ENCODE measurements around the gene C4orf54.

The C4orf54 gene

GRCh38 chr4:99610605-99611175 lies 46.9 kb downstream of the C4orf54 start:
- Histone ChIP-seq H3K4me2 (ENCODE audit: low read length) (no peak overlapping the region), H3K4me3 (ENCODE audit: low read length) (no peak overlapping the region), H3K36me3 (replicated peaks; ENCODE audit: low read depth, low read length) (no peaks in the 10 kb centered on the region), H2AFZ (ENCODE audit: low read depth, low read length) (no peak overlapping the region), H4K20me1 (ENCODE audit: insufficient read depth, low read length) (no peaks in the 10 kb centered on the region), H3K9ac (ENCODE audit: low read length) (no peak overlapping the region), H3K4me1 (ENCODE audit: low read length) (no peaks in the 10 kb centered on the region), H3K9me3 (ENCODE audit: insufficient read depth, low read length) (no peaks in the 10 kb centered on the region), H3K27me3 (ENCODE audit: low read depth, low read length) (no peaks in the 10 kb centered on the region), H3K79me2 (ENCODE audit: low read length) (no peaks in the 10 kb centered on the region), H3K27ac (ENCODE audit: low read length) (no peak overlapping the region)
- TF ChIP-seq CTCF (IDR thresholded peaks at IDR 0.05; ENCODE audit: low read depth, low read length) (no peak), EZH2phosphoT487 (IDR thresholded peaks at IDR 0.05; ENCODE audit: low read depth) (no peak)

DNA sequence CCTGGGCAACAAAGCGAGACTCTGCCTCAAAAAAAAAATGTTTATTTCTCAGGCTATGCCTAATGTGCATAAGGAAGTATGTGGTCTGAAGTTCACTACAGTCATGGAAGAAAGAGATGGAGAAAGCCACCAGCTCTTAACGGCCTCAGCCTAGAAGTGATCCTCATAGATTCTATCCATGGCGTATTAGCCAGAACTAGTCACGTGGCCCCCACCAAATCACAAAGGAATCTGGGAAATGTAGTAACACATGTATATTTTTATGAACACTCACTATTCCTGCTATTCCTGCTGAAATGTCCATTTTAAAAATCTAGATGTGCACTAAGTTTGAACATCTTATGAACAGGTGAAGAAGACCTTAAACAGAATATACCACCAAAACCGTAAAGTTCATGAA lies 49.2 kb downstream of the C4orf54 start:
- TF ChIP-seq CTCF (IDR thresholded peaks at IDR 0.05; ENCODE audit: low read depth, low read length) (no peak), EZH2phosphoT487 (IDR thresholded peaks at IDR 0.05; ENCODE audit: low read depth) (no peak)
- H3K4me3 ChIP-seq (ENCODE audit: low read length): no peak overlapping the region
- no peaks in the 10 kb centered on the region for H3K4me1 ChIP-seq (ENCODE audit: low read length)
- no peaks in the 10 kb centered on the region for H3K9me3 ChIP-seq (ENCODE audit: insufficient read depth, low read length)
- no peaks in the 10 kb centered on the region for H3K36me3 ChIP-seq (replicated peaks; ENCODE audit: low read depth, low read length)
- H3K27me3 ChIP-seq (ENCODE audit: low read depth, low read length): no peaks in the 10 kb centered on the region
- H3K27ac ChIP-seq (ENCODE audit: low read length): no peak overlapping the region
- H2AFZ ChIP-seq (ENCODE audit: low read depth, low read length): no peak overlapping the region
- no peak overlapping the region for H3K9ac ChIP-seq (ENCODE audit: low read length)
- H3K4me2 ChIP-seq (ENCODE audit: low read length): no peak overlapping the region
- no peaks in the 10 kb centered on the region for H4K20me1 ChIP-seq (ENCODE audit: insufficient read depth, low read length)
- no peaks in the 10 kb centered on the region for H3K79me2 ChIP-seq (ENCODE audit: low read length)
